ENCODE measurements around the gene ZNF516.

Gene ZNF516

DNA sequence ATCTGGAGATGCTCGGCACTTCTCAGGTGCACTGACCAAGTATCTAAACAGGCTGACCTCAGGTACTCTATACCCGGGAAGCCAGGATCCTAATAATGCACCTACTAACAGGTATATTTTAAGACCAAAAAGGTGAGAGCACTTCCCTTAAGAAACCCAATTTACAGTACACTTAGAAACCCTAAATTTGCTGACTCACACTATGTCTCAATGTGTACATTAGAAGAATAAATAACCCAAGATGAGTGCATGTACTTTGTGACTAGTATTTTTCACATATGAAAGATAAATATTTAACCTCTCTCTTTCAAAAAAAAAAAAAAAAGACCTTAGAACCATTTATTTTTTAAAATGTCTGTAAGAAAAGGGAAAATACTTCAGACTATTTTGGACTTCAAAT lies 118.8 kb downstream of the ZNF516 start:
- DNase-seq: no peak

DNA sequence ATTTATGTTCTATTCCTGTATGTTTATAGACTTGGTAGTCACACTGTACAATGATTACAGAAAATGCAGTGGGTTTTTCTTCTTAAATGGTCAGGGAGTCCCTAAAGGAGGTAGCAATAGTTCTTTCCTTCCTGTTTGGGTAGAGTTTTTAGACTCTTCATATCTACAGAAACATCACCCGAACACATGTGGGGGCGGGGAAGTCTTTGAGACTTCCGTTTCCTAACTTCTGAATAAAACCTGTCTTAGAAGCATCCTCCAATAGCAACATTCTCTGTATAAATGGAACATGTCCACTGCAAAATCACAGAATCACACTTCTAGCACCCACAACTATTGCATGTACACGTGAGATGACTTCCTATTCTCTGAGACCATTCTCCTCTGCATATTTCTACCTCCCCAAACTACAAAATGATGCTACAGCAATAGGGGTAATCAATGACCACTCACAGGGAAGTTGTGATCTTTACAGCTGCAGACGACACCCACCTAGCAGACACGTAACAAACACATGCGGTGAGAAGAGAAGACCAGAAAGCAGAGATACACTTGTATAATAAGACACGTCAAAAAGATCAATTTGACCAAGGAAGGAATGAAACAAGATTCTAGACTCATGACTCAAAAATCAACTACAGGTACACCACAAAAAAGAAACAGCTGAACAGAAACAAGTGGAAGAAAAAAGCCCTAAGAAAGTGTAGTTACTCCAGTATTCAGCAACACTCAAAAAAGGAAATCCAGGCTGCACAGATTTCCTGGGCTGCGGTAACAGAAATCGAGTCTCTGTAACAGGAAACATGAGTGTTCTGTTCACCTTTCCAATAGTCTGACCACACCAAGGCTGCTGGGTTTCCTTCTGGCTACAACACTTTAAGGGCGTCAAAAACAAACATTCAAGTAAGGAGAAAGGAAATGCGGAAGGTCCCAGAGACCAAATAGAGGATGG lies 120.4 kb downstream of the ZNF516 start:
- no peak for DNase-seq

DNA sequence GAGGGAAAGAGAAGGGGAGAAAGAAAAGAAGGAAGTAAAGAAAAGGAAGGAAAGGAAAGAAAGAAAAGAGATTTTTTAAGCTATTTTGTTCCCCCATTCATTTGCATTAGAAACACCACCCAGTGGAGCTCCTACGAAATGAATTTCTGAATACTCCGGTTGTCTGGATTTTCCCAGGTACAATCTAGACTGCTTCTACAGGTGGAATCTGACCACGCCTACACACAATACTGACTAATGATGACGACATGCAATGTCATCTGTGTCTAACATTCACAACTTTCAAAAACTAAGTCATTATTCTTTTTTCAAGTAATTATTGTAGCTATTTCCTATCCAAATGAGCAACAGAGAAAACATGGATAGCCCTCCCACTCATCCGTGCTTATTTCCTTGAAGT lies 121.7 kb downstream of the ZNF516 start:
- DNase-seq: no peak

DNA sequence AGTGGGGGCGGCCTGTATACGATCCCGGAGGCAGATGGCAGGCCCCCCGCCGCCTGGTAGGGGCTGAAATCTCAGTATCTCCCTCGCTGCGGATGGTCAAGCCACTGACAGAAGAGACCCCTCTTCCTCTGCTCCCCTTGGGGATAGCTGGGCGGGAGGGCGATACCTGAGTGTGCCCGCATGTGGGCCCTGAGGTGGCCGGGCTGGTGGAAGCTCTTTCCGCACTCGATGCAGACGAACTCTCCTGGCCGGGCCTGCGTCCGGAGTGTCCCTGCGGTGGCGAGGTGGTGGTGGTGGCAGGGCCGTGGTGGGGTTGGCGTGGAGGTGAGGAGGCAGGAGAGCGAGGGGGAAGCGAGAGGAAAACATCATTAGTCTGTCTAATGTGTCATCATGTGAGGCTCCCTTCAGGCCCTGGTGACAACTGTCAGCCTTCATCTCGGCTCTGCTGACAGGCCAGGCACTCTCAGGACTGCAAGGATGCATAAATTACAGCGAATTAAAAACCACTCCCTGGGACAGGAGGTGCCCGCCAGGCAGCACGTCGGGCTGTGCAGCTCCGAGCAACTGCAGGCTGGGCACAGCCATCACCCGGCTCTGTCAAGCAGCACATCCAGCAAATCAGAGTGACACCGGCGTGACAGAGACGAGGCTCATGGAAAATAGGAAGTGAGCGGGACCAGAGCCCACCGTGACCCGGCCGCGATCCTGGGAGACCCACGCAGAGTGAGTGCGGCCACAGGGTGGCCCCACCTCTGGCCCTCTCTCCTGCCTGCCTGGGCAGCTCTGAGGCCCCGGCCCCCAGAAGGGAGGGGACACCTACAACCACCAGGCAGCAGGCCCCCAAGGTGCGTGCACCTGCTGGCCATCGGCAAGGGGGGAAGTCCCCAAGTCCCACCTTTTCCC lies 123.5 kb downstream of the ZNF516 start:
- DNase-seq: no peak

DNA sequence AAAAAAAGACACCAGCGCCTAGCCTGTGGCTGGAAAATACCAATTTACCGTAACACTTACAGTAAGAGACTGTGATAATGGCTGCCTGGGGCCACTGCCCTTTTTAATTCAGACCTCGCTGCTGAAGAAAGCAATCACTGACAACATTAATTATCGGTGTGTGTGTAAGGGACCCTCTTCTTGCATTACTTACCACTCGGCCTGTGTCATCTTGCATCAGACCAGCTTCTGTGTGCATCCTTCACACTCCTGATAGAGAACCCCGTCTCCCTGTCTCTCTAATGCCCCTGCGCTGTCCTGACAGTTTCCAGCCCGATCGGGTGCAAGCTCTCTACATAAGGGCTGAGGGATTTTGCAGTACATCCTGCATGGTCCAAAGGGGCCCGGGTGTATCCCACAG lies 124.4 kb downstream of the ZNF516 start:
- no peak for DNase-seq

DNA sequence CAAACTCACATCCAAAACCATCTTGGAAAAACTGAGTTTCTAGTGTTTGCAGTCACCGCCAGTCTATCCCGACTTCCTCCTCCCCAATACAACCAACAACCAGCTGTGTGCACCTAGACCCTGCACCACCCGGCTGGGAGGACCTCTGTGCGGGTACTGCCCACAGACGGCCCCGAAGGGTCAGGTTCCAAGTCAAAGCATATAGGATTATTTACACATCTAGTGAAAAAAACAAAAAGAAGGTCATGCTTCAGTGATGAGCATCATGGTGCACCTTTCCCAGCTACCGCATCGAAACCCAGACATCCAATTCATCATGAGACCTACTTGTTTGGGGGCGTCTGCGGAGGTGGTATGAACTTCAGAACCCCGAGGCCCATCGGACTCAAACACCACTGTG lies 124.8 kb downstream of the ZNF516 start:
- DNase-seq: no peak

DNA sequence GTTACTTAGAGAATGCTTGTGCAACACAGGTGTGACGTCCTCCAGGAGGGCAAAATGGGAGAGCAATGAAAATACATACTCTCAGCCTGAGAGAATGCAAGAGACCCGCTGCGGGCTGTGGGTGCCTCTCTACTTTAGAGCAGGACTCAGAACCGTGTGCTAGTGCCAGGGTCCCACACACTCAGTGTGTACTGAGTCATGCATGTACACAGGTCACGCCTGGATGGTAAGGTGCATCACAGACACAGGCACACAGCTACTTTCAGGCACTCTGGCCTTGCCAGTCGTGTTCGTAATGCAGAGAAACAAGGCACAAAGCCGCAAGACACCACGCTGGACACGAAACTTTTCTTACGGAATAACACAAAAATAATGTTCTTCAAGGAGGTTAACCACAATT lies 125.3 kb downstream of the ZNF516 start:
- DNase-seq: no peak

DNA sequence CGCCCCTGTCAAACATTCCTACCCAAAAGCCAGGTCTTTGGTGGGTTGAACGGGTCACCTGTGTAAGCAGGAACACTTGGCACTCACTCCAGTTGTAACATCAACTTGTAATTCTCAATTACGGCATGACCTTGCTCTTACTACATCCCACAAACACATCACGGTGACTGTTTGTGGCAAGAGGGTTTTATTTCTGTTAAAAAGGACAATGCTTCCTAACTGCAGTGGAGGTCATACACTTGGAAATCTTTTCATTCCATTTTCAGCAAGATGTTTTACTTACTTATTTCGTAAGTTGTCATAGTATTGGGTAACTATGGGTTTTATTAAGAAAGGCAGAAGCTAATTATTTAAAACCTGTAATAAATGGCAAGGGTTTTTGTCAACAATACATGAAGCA lies 126.1 kb downstream of the ZNF516 start:
- peak; percentile 26 for DNase-seq

DNA sequence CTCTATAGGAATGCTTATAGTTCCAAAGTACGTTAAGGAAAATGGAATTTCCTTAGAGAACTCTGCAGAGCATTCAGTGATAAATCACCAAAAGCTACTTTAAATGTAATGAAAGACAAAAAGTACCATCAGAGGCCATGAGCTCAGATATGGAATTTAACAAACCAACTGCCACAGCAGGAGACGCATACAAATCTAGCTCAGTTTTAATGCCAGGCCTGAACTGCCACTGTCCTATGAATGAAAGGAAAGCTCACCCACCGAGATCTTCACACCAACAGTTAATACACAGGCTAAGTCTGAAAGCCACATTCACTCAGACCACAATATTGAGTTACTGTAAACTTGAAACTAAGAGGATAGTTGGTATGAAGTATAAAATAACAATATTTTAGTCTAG lies 126.8 kb downstream of the ZNF516 start:
- no peak for DNase-seq

DNA sequence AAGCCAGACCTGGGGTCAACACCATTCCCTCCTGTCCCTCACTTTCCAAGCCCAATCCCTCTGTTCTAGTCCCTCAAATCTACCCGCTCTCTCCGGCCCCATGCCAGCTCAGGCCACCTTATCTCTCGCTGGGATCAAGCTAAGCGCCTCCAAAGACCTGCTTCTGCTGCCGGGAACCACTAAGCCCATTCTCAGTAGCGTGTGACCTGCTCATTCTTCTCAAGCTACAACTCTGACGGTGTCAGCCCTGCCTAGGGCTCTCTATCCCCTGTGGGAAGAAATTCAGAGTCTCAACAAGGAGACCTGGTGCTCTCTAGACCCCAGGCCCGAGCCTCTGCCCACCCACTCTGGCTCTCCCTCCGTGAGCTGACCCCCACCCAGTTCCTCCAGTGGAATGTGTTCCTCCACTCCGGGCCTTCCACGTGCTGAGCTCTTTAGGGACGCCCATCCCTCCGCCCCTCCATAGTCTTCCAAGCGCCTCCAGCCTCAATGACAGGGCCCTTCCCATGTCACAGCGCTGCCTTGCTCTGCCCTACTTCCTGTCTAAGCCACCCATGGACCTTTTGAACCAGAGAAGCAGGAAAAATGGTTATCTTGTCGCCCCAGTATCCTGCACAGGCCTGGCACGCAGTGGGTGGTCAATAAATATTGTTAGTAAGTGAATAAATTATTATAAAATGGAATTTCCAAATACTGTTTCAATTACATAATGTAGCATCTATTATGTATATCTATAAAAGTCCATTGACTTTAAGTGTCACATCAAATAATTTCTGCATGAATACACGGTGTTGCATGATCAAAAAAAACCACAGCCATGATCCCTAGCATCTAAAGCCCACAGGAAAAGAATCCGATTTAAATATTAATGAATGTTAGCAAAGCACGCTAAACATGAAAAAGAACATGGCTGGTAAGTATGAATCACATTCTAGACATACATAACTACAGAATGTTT lies 127.6 kb downstream of the ZNF516 start:
- DNase-seq: peak; percentile 50

DNA sequence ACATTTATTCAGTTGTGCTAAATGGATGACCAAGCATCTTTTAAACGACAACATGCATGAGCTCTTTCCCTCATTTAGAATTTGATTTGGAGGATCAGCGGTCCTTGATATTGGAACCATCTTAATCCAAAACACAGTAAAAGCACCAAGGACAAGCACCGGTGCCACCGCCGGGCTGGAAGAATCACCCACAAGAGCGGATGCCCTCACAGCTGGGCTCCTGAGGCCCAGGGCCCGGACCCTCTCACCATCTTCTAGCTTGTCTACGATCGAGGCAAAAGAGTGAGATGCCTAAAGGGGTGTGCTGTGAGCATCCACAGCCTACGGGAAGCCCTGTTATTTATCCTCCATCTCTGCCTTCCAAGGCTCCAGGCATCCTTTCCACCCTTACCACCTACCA lies 129.5 kb downstream of the ZNF516 start:
- peak; percentile 32 for DNase-seq

DNA sequence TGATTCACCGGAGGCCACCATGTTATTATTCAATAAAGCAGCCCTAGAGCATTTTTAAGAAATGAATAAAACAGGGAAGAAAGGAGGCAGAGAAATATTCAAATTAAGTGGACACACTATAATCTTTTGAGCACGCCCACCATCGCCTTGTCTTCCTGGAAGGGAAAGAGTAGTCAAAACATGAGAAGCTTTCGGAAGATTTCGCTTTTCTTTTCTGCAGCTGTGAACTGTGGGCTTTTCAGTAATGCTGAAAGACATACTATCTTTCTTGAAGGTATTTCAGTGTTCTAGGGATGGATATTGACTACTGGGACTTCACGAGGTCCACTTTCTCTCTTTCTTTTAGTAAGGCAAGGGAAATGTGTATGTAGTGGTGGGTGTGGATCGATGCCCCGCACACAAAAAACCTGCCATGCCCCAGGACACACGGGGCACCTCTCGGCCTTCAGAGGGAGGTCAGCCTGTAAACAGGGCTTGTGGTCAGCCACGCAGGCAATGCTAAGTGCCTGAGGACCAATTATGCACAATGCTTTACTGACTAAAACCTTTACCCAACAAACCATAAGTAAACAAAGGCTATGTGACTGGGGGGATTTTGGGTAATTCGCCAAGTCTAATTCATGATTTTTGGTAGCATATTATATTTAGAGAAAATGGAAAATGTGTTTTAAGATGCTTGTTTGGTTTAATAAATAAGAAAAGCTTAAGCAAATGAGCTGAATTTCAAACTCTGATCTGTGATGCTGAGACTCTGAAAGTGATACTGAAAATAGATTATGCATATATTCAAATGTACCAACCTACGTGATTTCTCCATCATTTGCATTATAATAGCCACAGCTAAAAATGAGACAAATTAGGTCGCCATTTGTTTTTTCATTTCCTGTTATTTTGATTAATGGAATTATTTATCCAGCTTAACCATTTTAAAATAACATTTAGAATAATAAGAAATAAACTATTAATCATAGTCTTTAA lies 130.5 kb downstream of the ZNF516 start:
- peak; percentile 46 for DNase-seq

DNA sequence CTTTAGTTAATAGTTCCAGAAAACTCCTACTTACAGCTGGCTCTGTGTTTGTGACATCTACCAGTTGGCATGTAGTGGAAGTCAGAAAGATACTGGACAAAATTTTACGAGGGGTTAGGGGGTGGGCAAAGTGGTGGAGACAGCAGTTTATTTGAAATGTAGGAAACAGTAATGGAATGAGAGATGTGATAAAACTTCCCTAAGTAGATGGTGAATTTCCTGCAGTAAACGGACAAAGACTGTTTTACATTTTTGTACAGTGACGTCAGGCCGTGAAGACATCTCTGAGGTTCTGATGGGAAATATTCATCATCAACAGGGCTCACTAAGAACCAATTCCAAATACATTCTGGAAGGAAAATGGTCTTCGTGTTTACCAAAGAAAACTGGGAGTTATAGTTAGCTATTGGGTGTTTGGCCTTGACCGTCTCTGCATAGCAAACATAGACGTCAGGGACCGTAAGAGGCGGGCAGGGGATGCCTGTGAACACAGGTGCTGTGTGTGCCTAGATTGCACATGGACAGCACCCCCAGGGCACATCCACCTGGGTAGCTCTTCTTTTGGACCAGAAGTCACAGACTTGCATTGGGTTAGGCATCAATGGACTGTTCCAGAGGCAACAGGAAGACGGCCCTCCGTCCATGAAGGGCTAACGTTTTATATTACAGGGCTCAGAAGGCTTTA lies 131.5 kb downstream of the ZNF516 start:
- DNase-seq: peak; percentile 50

DNA sequence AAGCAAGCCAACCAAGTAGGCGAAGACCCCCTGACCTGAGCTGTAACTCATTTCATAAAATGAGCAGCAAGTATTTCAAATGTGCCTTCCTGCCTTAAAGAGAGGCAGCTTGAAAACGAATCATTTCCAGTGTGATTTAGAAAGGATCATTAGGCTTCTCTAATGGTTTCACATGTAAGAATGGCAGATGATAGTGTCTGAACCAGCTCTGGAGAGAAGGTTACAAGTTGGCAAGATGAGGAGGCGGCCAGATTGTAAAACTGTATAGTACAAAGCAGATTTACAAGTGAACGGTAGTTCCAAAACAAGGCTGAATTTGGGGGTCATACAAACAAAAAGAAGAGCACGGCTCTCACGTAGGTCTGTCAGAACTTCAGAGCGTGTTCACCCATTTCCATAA lies 132.4 kb downstream of the ZNF516 start:
- DNase-seq: peak; percentile 21

DNA sequence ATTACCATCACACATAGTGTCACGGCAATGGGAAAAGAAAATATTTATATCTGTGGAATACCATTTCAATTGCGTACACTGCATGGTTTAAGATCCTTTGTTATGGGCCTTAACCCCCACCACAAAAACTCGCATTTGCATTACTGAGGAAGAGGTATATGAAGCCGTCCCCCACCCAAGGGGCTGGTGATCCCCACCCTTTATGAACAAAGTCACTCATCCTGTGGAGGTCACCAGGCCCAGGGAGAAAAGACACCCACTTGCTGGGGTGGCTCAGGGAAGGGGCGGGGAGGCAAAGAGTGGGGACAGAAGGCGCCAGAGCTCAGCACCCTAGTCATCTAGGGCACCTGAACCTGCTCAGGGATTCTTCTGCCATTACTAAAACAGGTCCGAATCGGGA lies 133.8 kb downstream of the ZNF516 start:
- DNase-seq: peak; percentile 5

DNA sequence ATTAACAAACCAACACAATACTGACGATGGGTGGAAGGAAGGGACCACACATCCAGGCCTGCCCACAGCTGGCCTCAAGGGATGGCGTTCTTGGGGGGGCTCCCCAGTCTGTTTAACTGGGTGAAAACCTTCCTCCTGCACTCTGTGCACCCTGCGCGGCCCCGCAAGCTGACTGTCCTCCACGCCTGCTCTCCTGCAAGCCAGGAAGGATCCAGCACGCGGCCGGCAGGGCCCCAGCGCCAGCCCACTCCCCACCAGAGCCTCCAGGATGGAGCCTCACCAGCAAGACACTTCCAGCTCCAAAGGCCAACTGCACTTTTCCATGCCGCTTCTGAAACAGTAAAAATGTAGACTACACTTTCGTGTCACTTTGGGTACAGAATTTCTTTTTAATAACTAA lies 135.1 kb downstream of the ZNF516 start:
- peak; percentile 35 for DNase-seq

DNA sequence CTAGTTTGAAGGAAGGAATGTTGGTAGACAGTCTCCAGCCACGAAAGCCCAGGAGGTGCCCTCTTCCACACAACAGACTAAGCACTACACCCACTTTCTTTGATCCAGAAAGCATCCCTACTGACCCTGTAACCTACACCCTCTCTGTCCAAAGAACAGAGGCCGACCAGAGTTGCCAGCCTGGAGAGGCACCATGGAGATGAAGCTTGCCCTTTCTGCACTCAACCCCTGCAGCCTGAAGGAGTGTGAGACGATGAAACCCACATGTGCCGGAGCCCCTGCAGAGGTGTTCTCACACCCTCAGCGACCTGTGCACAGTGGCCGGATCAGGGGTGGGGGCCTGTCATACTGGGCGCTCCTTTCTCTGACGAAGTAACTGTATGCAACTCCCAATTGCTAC lies 136.3 kb downstream of the ZNF516 start:
- peak; percentile 43 for DNase-seq

DNA sequence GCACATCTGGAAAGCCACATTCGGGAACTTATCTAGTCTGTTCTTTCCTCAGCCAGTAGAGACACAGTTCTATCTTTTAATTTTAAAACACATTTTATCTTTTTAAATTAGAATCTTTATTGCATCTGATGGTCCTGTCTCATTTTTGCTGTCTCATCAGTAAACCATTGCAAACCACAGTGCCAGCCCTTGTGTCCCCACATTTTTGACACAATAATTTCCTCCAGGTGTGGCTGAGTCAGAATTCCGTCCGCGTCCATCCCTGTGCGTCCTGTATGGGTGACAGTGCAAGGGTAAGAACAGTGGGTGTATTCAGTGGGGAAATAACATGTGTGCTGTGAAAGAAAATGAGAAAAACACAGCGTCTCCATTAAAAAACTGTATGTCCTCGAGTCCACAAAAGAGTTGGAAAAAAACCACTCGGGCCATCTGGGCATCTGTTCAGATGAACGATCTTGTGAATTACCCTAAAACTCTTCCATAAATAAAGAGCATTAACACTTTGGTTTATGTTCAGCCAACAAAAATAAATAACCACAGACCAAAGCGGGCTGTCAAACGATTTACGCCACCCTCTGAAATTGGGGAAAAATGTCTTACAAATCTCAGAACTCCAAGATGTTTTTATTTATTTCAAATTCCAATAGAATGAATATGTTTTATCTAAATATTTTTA lies 137.3 kb downstream of the ZNF516 start:
- no peak for DNase-seq

DNA sequence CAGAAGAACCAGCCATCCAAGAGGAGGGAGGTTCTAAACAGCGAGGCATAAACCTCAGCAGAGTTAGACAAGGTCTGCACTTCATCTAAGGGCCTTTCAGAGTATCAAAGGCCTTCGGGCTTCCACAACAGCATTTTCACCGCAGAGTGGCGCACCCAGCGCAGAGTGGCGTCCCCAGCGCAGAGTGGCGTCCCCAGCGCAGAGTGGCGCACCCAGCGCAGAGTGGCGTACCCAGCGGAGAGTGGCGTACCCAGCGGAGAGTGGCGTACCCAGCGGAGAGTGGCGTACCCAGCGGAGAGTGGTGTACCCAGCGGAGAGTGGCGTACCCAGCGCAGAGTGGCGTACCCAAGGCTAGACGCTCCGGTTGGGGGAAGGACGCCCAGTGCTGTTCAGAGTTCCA lies 137.9 kb downstream of the ZNF516 start:
- peak; percentile 7 for DNase-seq

DNA sequence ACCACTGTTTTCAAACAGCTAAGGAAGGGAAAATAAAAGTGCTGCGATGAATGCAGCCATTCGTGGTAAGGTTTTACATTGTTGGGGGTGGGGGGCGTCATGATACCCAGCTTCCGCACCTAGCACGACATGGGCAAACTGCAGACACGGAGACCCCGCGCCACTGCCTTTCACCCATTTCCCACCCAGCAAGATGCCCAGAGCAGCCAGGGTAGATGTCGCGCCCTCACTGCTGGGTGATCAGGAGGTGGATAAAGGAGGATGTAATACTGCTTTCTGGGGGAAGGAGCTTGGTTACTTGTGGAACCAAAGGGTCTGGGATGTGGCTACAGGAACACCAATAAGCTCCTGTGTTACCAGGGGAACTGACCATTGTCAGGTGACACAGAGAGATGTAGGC lies 138.4 kb downstream of the ZNF516 start:
- peak; percentile 44 for DNase-seq

All from activated CD8-positive, alpha-beta memory T cell treated with anti-CD3 and anti-CD28 coated beads for 24 hours (primary cell).